ENCODE measurements around the gene SCAMP5. TPM values are rescaled to one million over a fixed set of nuclear protein-coding genes. Genes with fewer than 3 reads are reported as not detected.
A peak's percentile ranks its signal among the peaks of the same experiment; 100 is the strongest.

The SCAMP5 gene
- total RNA-seq, 2 donors from 2014 or later, result 3.7 to 11.4 TPM

- H3K9me3 Mint-ChIP-seq, result no peaks in the 10 kb centered on the region
- H3K27ac Mint-ChIP-seq, result no peak overlapping the region
- DNase-seq (ENCODE audit: low spot score in 2 of 2) (no peak), ATAC-seq (no peak)
- no peaks in the 10 kb centered on the region for H3K36me3 Mint-ChIP-seq
These were observed 32.7 kb upstream of the SCAMP5 start for GRCh38 chr15:74962671-74963070.

- no peak overlapping the region for H3K27ac Mint-ChIP-seq
- no peaks in the 10 kb centered on the region for H3K9me3 Mint-ChIP-seq
- no peaks in the 10 kb centered on the region for H3K36me3 Mint-ChIP-seq
- no peak for ATAC-seq
- no peak for DNase-seq (ENCODE audit: low spot score in 2 of 2)
These were observed 32.1 kb upstream of the SCAMP5 start for GRCh38 chr15:74963213-74963612.

GRCh38 chr15:74964794-74965193, 30.6 kb upstream of the SCAMP5 start:
- ATAC-seq (no peak), DNase-seq (ENCODE audit: low spot score in 2 of 2) (no peak)
- H3K9me3 Mint-ChIP-seq, result no peaks in the 10 kb centered on the region
- no peaks in the 10 kb centered on the region for H3K36me3 Mint-ChIP-seq
- H3K27ac Mint-ChIP-seq, result peak overlapping the region in 1 of 2 donors; percentile 50

- H3K9me3 Mint-ChIP-seq, result no peaks in the 10 kb centered on the region
- H3K27ac Mint-ChIP-seq, result no peak overlapping the region
- no peaks in the 10 kb centered on the region for H3K36me3 Mint-ChIP-seq
- DNase-seq (ENCODE audit: low spot score in 2 of 2) (no peak), ATAC-seq (no peak)
These were observed 27.7 kb upstream of the SCAMP5 start for GRCh38 chr15:74967670-74968069.

GRCh38 chr15:74976159-74976558, 19.2 kb upstream of the SCAMP5 start:
- DNase-seq (ENCODE audit: low spot score in 2 of 2) (no peak), ATAC-seq (no peak)
- no peaks in the 10 kb centered on the region for H3K36me3 Mint-ChIP-seq
- H3K27ac Mint-ChIP-seq, result no peak overlapping the region
- no peaks in the 10 kb centered on the region for H3K9me3 Mint-ChIP-seq

GRCh38 chr15:74977599-74977998, 17.8 kb upstream of the SCAMP5 start:
- DNase-seq (ENCODE audit: low spot score in 2 of 2), result peak in 1 of 2 donors; percentile 51
- Mint-ChIP-seq H3K27ac (peak overlapping the region in 1 of 2 donors; percentile 8), H3K9me3 (no peaks in the 10 kb centered on the region), H3K36me3 (no peaks in the 10 kb centered on the region)
- ATAC-seq, result peak; percentile 94 to 95

GRCh38 chr15:74978077-74978476, 17.3 kb upstream of the SCAMP5 start:
- ATAC-seq, result peak in 1 of 2 donors; percentile 47

GRCh38 chr15:74978503-74978902, 16.9 kb upstream of the SCAMP5 start:
- ATAC-seq (peak; percentile 81 to 88), DNase-seq (ENCODE audit: low spot score in 2 of 2) (peak in 1 of 2 donors; percentile 54)
- Mint-ChIP-seq H3K36me3 (no peaks in the 10 kb centered on the region), H3K27ac (no peak overlapping the region), H3K9me3 (no peaks in the 10 kb centered on the region)

More at GRCh38 chr15:74978077-74978476, 17.3 kb upstream of the SCAMP5 start:
- DNase-seq (ENCODE audit: low spot score in 2 of 2), result no peak
- H3K9me3 Mint-ChIP-seq, result no peaks in the 10 kb centered on the region
- no peaks in the 10 kb centered on the region for H3K36me3 Mint-ChIP-seq
- H3K27ac Mint-ChIP-seq, result peak overlapping the region in 1 of 2 donors; percentile 8

DNA sequence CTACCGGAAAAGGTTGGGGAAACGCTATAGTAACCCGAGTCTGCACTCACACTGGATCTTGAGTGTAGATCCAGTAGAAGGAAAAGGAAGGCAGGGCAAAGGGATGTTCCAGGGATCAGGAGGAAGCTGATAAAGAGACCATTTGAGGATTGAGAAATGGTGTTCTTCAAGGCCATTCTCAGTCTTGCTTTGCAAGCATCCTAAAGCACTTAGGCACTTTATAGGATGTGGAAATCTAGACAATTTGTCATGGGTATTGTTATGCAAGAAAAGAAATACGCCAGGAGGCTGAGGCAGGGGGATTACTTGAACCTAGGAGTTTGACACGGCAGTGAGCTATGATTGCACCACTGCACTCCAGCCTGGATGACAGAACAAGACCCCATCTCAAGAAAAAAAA, 13.2 kb upstream of the SCAMP5 start:
- DNase-seq (ENCODE audit: low spot score in 2 of 2) (no peak), ATAC-seq (no peak)
- H3K27ac Mint-ChIP-seq, result no peak overlapping the region

GRCh38 chr15:74983725-74984231, 11.6 kb upstream of the SCAMP5 start:
- ATAC-seq, result peak; percentile 98 to 99
- no peaks in the 10 kb centered on the region for H3K9me3 Mint-ChIP-seq
- peak; percentile 70 to 72 for DNase-seq (ENCODE audit: low spot score in 2 of 2)
- peak overlapping the region; percentile 65 to 70 for H3K27ac Mint-ChIP-seq
- no peaks in the 10 kb centered on the region for H3K36me3 Mint-ChIP-seq

More for the DNA sequence above, 13.2 kb upstream of the SCAMP5 start:
- Mint-ChIP-seq H3K9me3 (no peaks in the 10 kb centered on the region), H3K36me3 (no peaks in the 10 kb centered on the region)

DNA sequence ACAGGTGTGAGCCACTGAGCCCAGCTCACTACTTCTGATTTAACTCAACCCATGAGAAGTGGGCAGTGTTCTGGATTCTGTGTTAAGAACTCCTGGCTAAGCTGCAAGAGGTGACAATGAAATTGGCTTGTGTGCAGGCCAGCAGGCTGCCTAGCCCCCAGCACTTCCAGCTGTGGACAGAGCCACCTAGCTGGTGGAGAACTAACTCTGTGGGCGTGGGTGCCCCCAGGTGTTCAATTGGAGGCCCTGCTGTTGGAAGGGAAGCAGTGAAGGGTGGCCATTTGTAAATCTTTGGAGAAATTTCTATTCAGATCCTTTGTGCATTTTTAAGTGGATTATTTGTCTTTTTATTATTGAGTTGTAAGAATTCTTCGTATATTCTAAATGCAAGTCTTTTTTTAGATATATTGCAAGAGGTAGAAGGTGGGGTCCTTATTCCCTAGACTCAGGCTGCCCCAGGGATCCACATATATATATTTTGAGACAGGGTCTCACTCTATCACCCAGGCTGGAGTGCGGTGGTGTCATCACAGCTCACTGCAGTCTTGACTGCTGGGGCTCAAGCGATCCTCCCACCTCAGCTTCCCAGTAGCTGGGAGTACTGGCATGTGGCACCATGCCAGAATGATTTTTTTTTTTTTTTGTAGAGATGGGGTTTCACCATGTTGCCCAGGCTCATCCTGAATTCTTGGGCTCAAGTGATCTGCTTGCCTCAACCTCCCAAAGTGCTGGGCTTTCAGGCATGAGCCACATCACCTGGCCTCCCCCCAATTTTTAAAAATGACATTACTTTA, 7.2 kb upstream of the SCAMP5 start:
- H3K36me3 Mint-ChIP-seq, result no peaks in the 10 kb centered on the region

GRCh38 chr15:74989527-74989926, 5.8 kb upstream of the SCAMP5 start:
- Mint-ChIP-seq H3K27ac (no peak overlapping the region), H3K36me3 (no peaks in the 10 kb centered on the region), H3K9me3 (no peaks in the 10 kb centered on the region)
- ATAC-seq (no peak), DNase-seq (ENCODE audit: low spot score in 2 of 2) (no peak)

More for the DNA sequence above, 7.2 kb upstream of the SCAMP5 start:
- DNase-seq (ENCODE audit: low spot score in 2 of 2) (peak in 1 of 2 donors; percentile 51), ATAC-seq (peak in 1 of 2 donors; percentile 47)
- H3K9me3 Mint-ChIP-seq, result no peaks in the 10 kb centered on the region
- no peak overlapping the region for H3K27ac Mint-ChIP-seq

- no peaks in the 10 kb centered on the region for H3K9me3 Mint-ChIP-seq
- no peak overlapping the region for H3K27ac Mint-ChIP-seq
- ATAC-seq, result no peak
- DNase-seq (ENCODE audit: low spot score in 2 of 2), result no peak
- H3K36me3 Mint-ChIP-seq, result peaks cover 0 to 4% of the 10 kb centered on the region in 2 donors
These were observed 2.7 kb upstream of the SCAMP5 start for GRCh38 chr15:74992619-74993018.

- H3K36me3 Mint-ChIP-seq, result peaks cover 0 to 4% of the 10 kb centered on the region in 2 donors
- ATAC-seq (no peak), DNase-seq (ENCODE audit: low spot score in 2 of 2) (no peak)
- no peaks in the 10 kb centered on the region for H3K9me3 Mint-ChIP-seq
- peak overlapping the region in 1 of 2 donors; percentile 79 for H3K27ac Mint-ChIP-seq
These were observed 1.1 kb upstream of the SCAMP5 start for GRCh38 chr15:74994236-74994635.

DNA sequence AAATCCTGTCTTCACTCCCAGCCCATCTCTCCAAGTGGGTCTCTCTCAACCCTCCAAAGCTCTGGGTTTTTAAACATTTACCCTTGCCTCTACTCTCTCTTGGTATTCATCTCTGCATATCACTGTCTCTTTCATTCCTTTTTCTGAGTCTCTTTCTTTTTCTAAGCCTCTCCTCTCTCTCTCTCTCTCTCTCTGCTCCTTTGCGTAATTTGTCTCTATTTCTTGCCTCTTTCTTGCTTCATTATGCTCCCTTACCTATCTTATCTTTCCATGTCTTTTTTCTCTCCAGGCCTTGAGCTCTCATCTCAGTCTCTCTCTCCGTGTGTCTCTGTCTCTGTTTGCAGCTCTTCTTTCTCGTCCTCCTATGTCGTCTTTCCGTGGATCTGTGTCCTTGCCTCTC, 678 bp upstream of the SCAMP5 start:
- no peaks in the 10 kb centered on the region for H3K9me3 Mint-ChIP-seq
- DNase-seq (ENCODE audit: low spot score in 2 of 2) (no peak), ATAC-seq (no peak)
- H3K36me3 Mint-ChIP-seq, result peaks cover 0 to 4% of the 10 kb centered on the region in 2 donors
- peak overlapping the region in 1 of 2 donors; percentile 79 for H3K27ac Mint-ChIP-seq

DNA sequence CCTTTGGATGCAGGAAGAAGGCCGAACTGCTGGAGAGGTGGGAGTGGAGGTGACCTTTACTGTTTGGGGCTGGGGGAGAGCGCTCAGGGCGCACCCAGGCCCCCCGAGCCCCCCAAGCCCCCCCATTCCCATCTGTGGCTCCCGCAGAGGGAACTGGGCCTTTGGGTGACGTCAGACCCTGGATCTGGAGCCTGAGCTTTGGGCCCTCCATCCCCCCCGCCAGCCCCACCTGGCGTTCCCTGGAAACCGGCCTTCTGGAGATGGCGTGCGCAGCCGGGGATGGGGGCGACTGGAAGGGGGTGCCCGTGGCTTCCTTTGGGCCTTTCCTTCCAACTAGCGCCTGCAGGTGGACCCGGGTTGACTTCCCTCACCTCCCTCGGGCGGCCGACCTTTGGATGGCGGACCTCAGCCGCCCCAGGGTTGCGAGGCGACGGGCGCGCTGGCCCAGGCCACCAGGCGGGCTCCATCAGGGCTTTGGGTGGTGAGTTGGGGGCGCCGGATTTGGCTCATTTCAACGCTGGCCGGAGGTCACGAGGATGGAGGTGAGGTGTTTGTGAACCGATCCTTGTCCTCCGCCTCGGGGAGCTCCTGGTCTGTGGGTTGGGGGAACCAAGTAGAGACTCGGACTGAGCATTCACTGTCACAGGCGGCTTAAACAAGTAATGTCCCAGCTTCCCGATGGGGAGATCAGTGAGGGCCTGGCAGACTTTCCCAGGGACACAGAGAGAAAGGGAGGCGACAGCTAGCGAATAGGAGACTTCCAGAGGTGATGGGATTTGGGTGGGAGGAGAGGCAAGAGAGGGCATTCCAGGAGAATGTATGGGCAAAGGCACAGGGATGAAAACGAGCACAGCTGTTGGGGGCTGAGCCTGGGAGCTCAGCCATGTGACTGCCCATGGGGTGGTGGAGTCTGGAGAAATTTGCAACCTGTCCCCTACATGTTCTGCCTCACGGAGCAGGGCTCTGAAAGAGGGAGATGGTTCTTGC, 709 bp downstream of the SCAMP5 start:
- H3K36me3 Mint-ChIP-seq, result peaks cover 0 to 4% of the 10 kb centered on the region in 2 donors
- peak in 1 of 2 donors; percentile 7 for ATAC-seq
- peak overlapping the region in 1 of 2 donors; percentile 12 for H3K27ac Mint-ChIP-seq
- no peaks in the 10 kb centered on the region for H3K9me3 Mint-ChIP-seq
- DNase-seq (ENCODE audit: low spot score in 2 of 2), result no peak

DNA sequence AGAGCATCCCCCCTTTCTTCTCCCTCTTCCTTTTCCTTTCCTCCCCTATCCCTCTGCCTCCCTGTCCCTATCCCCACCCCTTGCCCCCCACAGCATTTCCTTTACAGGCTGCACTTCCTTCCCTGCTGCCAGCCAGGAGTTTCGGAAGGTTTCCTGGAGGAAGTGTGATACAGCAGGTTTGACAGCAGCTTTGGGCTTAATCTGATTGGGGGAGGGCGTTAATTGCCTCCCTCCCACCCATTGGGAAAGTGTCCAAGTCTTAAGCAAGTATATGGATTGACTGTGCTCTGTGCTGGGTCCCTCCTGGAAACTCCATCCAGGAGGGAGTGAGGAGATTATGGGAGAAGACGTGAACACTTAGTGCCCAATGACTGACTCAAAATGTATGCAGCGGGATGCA, 1.8 kb downstream of the SCAMP5 start:
- DNase-seq (ENCODE audit: low spot score in 2 of 2), result no peak
- ATAC-seq, result no peak
- Mint-ChIP-seq H3K27ac (no peak overlapping the region), H3K9me3 (no peaks in the 10 kb centered on the region), H3K36me3 (peaks cover 0 to 4% of the 10 kb centered on the region in 2 donors)

Data from activated naive CD4-positive, alpha-beta T cell treated with anti-CD3 and anti-CD28 coated beads, Interleukin-2, amount 50 U/mL, for 72 hours (primary cell).